ENCODE results near the gene ZBED4.

The ZBED4 gene

GRCh38 chr22:49861642-49862495 lies 8.2 kb downstream of the ZBED4 start:
- TF ChIP-seq TAF1 (IDR thresholded peaks at IDR 0.05; ENCODE audit: borderline replicate concordance, low read depth, low read length), result no peak
- TF ChIP-seq POLR2AphosphoS5 (IDR thresholded peaks at IDR 0.05; ENCODE audit: low read depth, low read length), result no peak
- no peak for TF ChIP-seq POLR2A (IDR thresholded peaks at IDR 0.05; ENCODE audit: low read depth, low read length)
- DNase-seq (ENCODE audit: insufficient read length) (no peak), FAIRE-seq (no peak)

- FAIRE-seq, result no peak
- no peak for TF ChIP-seq POLR2AphosphoS5 (IDR thresholded peaks at IDR 0.05; ENCODE audit: low read depth, low read length)
- no peak for TF ChIP-seq TAF1 (IDR thresholded peaks at IDR 0.05; ENCODE audit: borderline replicate concordance, low read depth, low read length)
- no peak for TF ChIP-seq POLR2A (IDR thresholded peaks at IDR 0.05; ENCODE audit: low read depth, low read length)
- no peak for DNase-seq (ENCODE audit: insufficient read length)
Measured at GRCh38 chr22:49862496-49862776, 8.8 kb downstream of the ZBED4 start.

- no peak for FAIRE-seq
- DNase-seq (ENCODE audit: insufficient read length), result no peak
- TF ChIP-seq POLR2AphosphoS5 (IDR thresholded peaks at IDR 0.05; ENCODE audit: low read depth, low read length), result no peak
- no peak for TF ChIP-seq POLR2A (IDR thresholded peaks at IDR 0.05; ENCODE audit: low read depth, low read length)
- no peak for TF ChIP-seq TAF1 (IDR thresholded peaks at IDR 0.05; ENCODE audit: borderline replicate concordance, low read depth, low read length)
Measured at GRCh38 chr22:49863931-49864330, 10.3 kb downstream of the ZBED4 start.

GRCh38 chr22:49865156-49865555 lies 11.5 kb downstream of the ZBED4 start:
- TF ChIP-seq POLR2A (IDR thresholded peaks at IDR 0.05; ENCODE audit: low read depth, low read length), result no peak
- no peak for FAIRE-seq

GRCh38 chr22:49866134-49866533 lies 12.5 kb downstream of the ZBED4 start:
- FAIRE-seq, result no peak
- no peak for TF ChIP-seq POLR2AphosphoS5 (IDR thresholded peaks at IDR 0.05; ENCODE audit: low read depth, low read length)
- TF ChIP-seq POLR2A (IDR thresholded peaks at IDR 0.05; ENCODE audit: low read depth, low read length), result no peak

More at GRCh38 chr22:49865156-49865555, 11.5 kb downstream of the ZBED4 start:
- no peak for DNase-seq (ENCODE audit: insufficient read length)

GRCh38 chr22:49866646-49867045 lies 13.0 kb downstream of the ZBED4 start:
- DNase-seq (ENCODE audit: insufficient read length) (no peak), FAIRE-seq (no peak)
- TF ChIP-seq POLR2AphosphoS5 (IDR thresholded peaks at IDR 0.05; ENCODE audit: low read depth, low read length) (no peak), POLR2A (IDR thresholded peaks at IDR 0.05; ENCODE audit: low read depth, low read length) (no peak), TAF1 (IDR thresholded peaks at IDR 0.05; ENCODE audit: borderline replicate concordance, low read depth, low read length) (no peak)

More at GRCh38 chr22:49866134-49866533, 12.5 kb downstream of the ZBED4 start:
- DNase-seq (ENCODE audit: insufficient read length), result no peak

- DNase-seq (ENCODE audit: insufficient read length) (no peak), FAIRE-seq (no peak)
- TF ChIP-seq TAF1 (IDR thresholded peaks at IDR 0.05; ENCODE audit: borderline replicate concordance, low read depth, low read length) (no peak), POLR2AphosphoS5 (IDR thresholded peaks at IDR 0.05; ENCODE audit: low read depth, low read length) (no peak), POLR2A (IDR thresholded peaks at IDR 0.05; ENCODE audit: low read depth, low read length) (no peak)
Measured at GRCh38 chr22:49867303-49868265, 13.9 kb downstream of the ZBED4 start.

- FAIRE-seq, result no peak
- no peak for DNase-seq (ENCODE audit: insufficient read length)
Measured at GRCh38 chr22:49869086-49869830, 15.6 kb downstream of the ZBED4 start.

GRCh38 chr22:49869845-49870712 lies 16.4 kb downstream of the ZBED4 start:
- TF ChIP-seq TAF1 (IDR thresholded peaks at IDR 0.05; ENCODE audit: borderline replicate concordance, low read depth, low read length) (no peak), POLR2AphosphoS5 (IDR thresholded peaks at IDR 0.05; ENCODE audit: low read depth, low read length) (no peak)
- DNase-seq (ENCODE audit: insufficient read length) (no peak), FAIRE-seq (no peak)

More at GRCh38 chr22:49869086-49869830, 15.6 kb downstream of the ZBED4 start:
- TF ChIP-seq TAF1 (IDR thresholded peaks at IDR 0.05; ENCODE audit: borderline replicate concordance, low read depth, low read length) (no peak), POLR2AphosphoS5 (IDR thresholded peaks at IDR 0.05; ENCODE audit: low read depth, low read length) (no peak), POLR2A (IDR thresholded peaks at IDR 0.05; ENCODE audit: low read depth, low read length) (no peak)

- TF ChIP-seq POLR2A (IDR thresholded peaks at IDR 0.05; ENCODE audit: low read depth, low read length) (no peak), TAF1 (IDR thresholded peaks at IDR 0.05; ENCODE audit: borderline replicate concordance, low read depth, low read length) (no peak), POLR2AphosphoS5 (IDR thresholded peaks at IDR 0.05; ENCODE audit: low read depth, low read length) (no peak)
- DNase-seq (ENCODE audit: insufficient read length) (no peak), FAIRE-seq (no peak)
Measured at GRCh38 chr22:49871482-49871881, 17.8 kb downstream of the ZBED4 start.
